Heart left ventricle (tissue), 16 donors: ENCODE data around the gene GPC6. TPM values are rescaled to one million over a fixed set of nuclear protein-coding genes. Genes with fewer than 3 reads are reported as not detected.

Experiments used
- ATAC-seq, 4 donors: fragments of 200-7000 bp; cut with Tn5 transposase; one replicate each; pipeline ENCODE4 v1.9.1; 2020 to 2022; ENCODE audit warnings: moderate library complexity in 4 of 4, mild to moderate bottlenecking in 3 of 4, moderate number of reproducible peaks in 1 of 4
- DNase-seq, 5 donors: peaks; one replicate each; pipeline ENCODE4 v3.0.0-alpha.2; 2020
- H3K27ac ChIP-seq, 12 donors: fragments of 200-600 bp; sonication (generic) in 4 of 12; one replicate each; pipeline versions ENCODE4 v1.5.0 to v1.8.0; 2016 to 2022; ENCODE audit warnings: mild to moderate bottlenecking in 2 of 12
- H3K27me3 ChIP-seq, 9 donors: fragments of 200-600 bp; sonication (generic) in 2 of 9; one replicate each; pipeline versions ENCODE4 v1.5.1 to v1.8.0; 2016 to 2022; ENCODE audit warnings: mild to moderate bottlenecking in 3 of 9
- H3K36me3 ChIP-seq, 9 donors: fragments of 200-600 bp; sonication (generic) in 2 of 9; one replicate each; pipeline versions ENCODE4 v1.5.0 to v1.8.0; 2018 to 2022; ENCODE audit warnings: mild to moderate bottlenecking in 2 of 9
- H3K4me1 ChIP-seq, 12 donors: fragments of 200-600 bp; sonication (generic) in 4 of 12; one replicate each; pipeline versions ENCODE4 v1.5.0 to v1.8.0; 2016 to 2022; ENCODE audit warnings: mild to moderate bottlenecking in 3 of 12
- H3K4me3 ChIP-seq, 12 donors: fragments of 200-600 bp; sonication (generic) in 4 of 12; one replicate each; pipeline versions ENCODE4 v1.5.0 to v1.8.0; 2017 to 2022; ENCODE audit warnings: mild to moderate bottlenecking in 9 of 12, moderate library complexity in 4 of 12
- H3K9me3 ChIP-seq, 12 donors: fragments of 200-600 bp; sonication (generic) in 4 of 12; one replicate each; pipeline versions ENCODE4 v1.5.0 to v1.8.0; 2016 to 2022; ENCODE audit warnings: mild to moderate bottlenecking in 1 of 12
- POLR2A ChIP-seq, 2 donors: fragments of 450-650 bp; IDR thresholded peaks; one replicate each; pipeline ENCODE4 v1.6.1; 2017; ENCODE audit warnings: antibody characterized with exemption in 2 of 2, mild to moderate bottlenecking in 2 of 2, moderate library complexity in 2 of 2
- WGBS, 4 donors: extraction: QIAGEN DNeasy Blood & Tissue Kit in 2 of 4; methylation state at CpG; one replicate each; pipeline versions ENCODE4 v1.1.5 to v1.1.7; 2013 to 2018; 5-methylcytosine and 5-hydroxymethylcytosine counted together
- intact Hi-C, 10 donors: fragments of 100-400 bp; cut with DNase I; formaldehyde crosslinking; loops; one replicate each; pipeline versions ENCODE4 v1.11.1 to v1.14.2; 2022
- polyA plus RNA-seq, 2 donors: library from polyadenylated mRNA; stranded (reverse); fragments of 200-250 nt; gene quantifications; one replicate each; pipeline ENCODE4 v1.2.3, GENCODE V29; 2013
- total RNA-seq, 9 donors: library from RNA; depleted of rRNA in 2 of 9; stranded (reverse); fragments of >200 nt in 2 of 9; fragmentation: NEBNext Ultra II Directional in 3 of 9; extraction: Animal tissue kit (Norgen Biotek cat#: 25700) in 3 of 9; gene quantifications; one replicate each; pipeline versions ENCODE4 v1.1.0 to v1.2.4, GENCODE V29; 2016 to 2023
- TF ChIP-seq, protein P1 (sequence below), 12 donors: fragments of 200-600 bp; sonication (generic) in 4 of 12; IDR thresholded peaks; one replicate each; pipeline versions ENCODE4 v1.5.0 to v1.8.0; 2018 to 2022; ENCODE audit warnings: antibody characterized with exemption in 12 of 12, mild to moderate bottlenecking in 5 of 12
- donor health status: ischemic (EF 13 %, LVEDD 7.1; RV severe dilation, severe dysfunction).
- donor health status: healthy with polysubstance abuse.
- donor health status: DM: no; HTN: yes; CAD: no.
- donor health status: DM: no; HTN: no; CAD: no.
- donor health status: ischemic (EF 25% LVEDD 6.9; RV normal size, moderate dysfunction).
- donor health status: ischemic (EF 25% LVEDD 5.7; RV mildly dilated, moderate dysfunction).
- donor health status: healthy.
- donor health status: DM: yes; HTN: yes; CAD: no.
- donor health status: ischemic (EF 35%, LVEDD 5.7; RV mildly dilated, moderate dysfunction).
- donor health status: nonischemic (EF 11% LVEDD 7.7; RV severe dilation, severe dysfunction).
- donor health status: DM: yes; HTN: yes; CAD: no.
- donor health status: PGD.
- donor health status: ischemic (EF 29% LVEDD 5.4; RV normal size, mild dysfunction).
- donor health status: nonischemic (EF 23%, LVEDD 6.1; RV moderate dilation, normal function).

Gene GPC6
- total and polyA plus RNA-seq, 11 donors = 0.08 to 6.2 (median 2.0) TPM

DNA sequence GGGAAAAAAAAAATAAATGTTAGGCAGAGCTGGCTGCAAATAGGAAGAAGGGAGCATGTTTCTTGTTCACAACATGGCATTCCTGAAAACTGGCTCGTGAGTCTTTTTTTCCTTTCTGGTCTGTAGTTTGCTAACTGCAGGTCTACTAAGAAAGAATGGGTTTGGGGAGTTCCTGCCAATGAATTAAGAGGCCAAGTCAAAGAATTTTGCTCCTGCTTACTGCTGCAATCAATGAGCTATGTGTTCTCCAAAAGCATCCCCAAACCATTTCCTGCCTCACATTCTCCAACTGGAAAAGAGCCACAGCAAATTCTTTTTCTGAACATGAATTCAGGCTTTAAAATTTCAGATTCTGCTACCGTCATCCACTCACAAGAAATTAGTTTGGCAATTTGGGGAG, 1164.3 kb downstream of the GPC6 start:
- intact Hi-C loops = no loop called here
- Histone ChIP-seq H3K36me3 (no peaks in the 10 kb centered on the region), H3K4me3 (no peak overlapping the region), H3K4me1 (peaks cover 0 to 4% (median 0%) of the 10 kb centered on the region in 12 donors), H3K27ac (no peak overlapping the region), H3K27me3 (no peaks in the 10 kb centered on the region), H3K9me3 (no peaks in the 10 kb centered on the region)
- DNase-seq (no peak), ATAC-seq (no peak)
- WGBS, 4 donors = 60 to 79% (median 70%) methylated on average over 2 of the region's 2 CpGs
- TF ChIP-seq POLR2A (IDR thresholded peaks at IDR 0.05) = no peak
- TF ChIP-seq, protein P1, sequence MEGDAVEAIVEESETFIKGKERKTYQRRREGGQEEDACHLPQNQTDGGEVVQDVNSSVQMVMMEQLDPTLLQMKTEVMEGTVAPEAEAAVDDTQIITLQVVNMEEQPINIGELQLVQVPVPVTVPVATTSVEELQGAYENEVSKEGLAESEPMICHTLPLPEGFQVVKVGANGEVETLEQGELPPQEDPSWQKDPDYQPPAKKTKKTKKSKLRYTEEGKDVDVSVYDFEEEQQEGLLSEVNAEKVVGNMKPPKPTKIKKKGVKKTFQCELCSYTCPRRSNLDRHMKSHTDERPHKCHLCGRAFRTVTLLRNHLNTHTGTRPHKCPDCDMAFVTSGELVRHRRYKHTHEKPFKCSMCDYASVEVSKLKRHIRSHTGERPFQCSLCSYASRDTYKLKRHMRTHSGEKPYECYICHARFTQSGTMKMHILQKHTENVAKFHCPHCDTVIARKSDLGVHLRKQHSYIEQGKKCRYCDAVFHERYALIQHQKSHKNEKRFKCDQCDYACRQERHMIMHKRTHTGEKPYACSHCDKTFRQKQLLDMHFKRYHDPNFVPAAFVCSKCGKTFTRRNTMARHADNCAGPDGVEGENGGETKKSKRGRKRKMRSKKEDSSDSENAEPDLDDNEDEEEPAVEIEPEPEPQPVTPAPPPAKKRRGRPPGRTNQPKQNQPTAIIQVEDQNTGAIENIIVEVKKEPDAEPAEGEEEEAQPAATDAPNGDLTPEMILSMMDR (IDR thresholded peaks at IDR 0.05) = no peak

DNA sequence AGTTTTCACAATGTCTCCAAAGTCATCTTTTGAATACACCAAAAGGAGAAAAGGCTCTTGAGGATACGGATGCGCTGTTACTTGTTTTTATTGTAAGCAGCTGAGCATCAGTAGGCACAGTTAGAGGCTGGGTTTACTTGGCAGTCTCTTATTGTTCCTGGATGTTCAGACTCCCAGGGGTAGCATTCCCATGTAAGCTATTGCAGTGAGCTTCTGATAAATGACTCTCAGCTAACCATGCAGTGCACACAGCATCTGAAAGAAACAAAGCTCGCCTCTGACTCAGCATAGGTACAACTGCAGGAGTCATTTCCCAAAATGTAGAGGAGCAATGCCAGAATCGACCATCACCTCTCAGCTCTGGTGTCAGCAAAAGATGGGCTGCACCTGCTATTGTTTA, 1168.1 kb downstream of the GPC6 start:
- Histone ChIP-seq H3K36me3 (no peaks in the 10 kb centered on the region), H3K27me3 (no peaks in the 10 kb centered on the region), H3K27ac (no peak overlapping the region), H3K4me1 (peaks cover 0 to 4% (median 0%) of the 10 kb centered on the region in 12 donors), H3K9me3 (no peaks in the 10 kb centered on the region), H3K4me3 (no peak overlapping the region)
- intact Hi-C loops = no loop called here
- 79 to 87% (median 82%) methylated on average over 4 of the region's 4 CpGs for WGBS, 4 donors
- no peak for ATAC-seq
- no peak for DNase-seq
- TF ChIP-seq, protein P1 (IDR thresholded peaks at IDR 0.05) = no peak
- no peak for TF ChIP-seq POLR2A (IDR thresholded peaks at IDR 0.05)

DNA sequence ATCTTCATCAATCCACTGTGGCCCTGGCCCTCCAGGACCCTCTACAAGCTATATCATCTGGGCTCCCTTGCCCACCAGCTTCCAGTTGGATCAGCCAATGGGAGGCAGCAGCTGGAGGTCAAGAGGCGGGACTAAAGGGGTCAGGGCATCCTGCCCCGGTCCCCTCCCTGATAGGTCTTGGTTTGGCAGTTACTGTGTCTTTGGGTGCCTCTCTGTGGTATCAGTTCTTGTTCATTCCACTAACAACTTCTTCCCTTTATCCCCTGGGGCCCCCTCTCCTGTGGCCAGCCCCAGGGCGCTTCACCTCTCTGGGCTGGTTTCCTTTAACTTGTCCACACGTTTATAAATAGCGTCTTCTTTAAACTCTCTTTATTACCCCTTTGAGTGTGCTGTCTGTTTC, 1169.3 kb downstream of the GPC6 start:
- intact Hi-C loops = no loop called here
- no peaks in the 10 kb centered on the region for H3K9me3 ChIP-seq
- no peak for DNase-seq
- TF ChIP-seq, protein P1 (IDR thresholded peaks at IDR 0.05) = no peak
- TF ChIP-seq POLR2A (IDR thresholded peaks at IDR 0.05) = no peak
- peak in 1 of 4 donors; percentile 60 for ATAC-seq
- WGBS, 4 donors = 43 to 54% (median 47%) methylated on average over 5 of the region's 5 CpGs
- peak overlapping the region in 1 of 12 donors; percentile 44 for H3K27ac ChIP-seq
- H3K4me3 ChIP-seq = no peak overlapping the region
- peaks cover 0 to 4% (median 0%) of the 10 kb centered on the region in 12 donors for H3K4me1 ChIP-seq
- H3K27me3 ChIP-seq = no peaks in the 10 kb centered on the region
- no peaks in the 10 kb centered on the region for H3K36me3 ChIP-seq

DNA sequence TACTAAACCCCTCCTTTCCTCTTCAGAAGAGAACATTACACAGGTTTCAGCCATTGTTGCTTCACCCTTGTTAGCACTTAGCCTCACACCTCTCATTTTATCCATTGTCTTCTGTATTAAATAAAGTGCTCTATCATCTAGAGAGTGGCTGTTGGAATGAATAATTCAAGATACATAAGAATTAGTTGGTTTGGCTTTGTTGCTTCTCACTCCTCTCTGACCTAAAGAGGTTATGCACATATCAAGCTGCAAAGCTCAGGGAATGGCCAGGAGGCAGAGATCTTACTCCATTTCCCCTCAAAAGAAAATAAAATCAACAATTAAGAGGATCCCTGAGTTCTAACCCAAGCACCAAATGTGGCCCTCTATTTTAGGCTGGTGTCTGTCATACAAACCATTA, 1173.2 kb downstream of the GPC6 start:
- no peak overlapping the region for H3K4me3 ChIP-seq
- H3K27me3 ChIP-seq = no peaks in the 10 kb centered on the region
- H3K9me3 ChIP-seq = no peaks in the 10 kb centered on the region
- H3K27ac ChIP-seq = no peak overlapping the region
- intact Hi-C loops = no loop called here
- H3K4me1 ChIP-seq = peaks cover 0 to 4% (median 0%) of the 10 kb centered on the region in 12 donors
- H3K36me3 ChIP-seq = no peaks in the 10 kb centered on the region
- ATAC-seq (no peak), DNase-seq (no peak)
- TF ChIP-seq POLR2A (IDR thresholded peaks at IDR 0.05) = no peak
- TF ChIP-seq, protein P1 (IDR thresholded peaks at IDR 0.05) = no peak
